GM12878 (cell line): Measurements from ENCODE around the gene OGFOD3. TPM values are rescaled to one million over a fixed set of nuclear protein-coding genes. Genes with fewer than 3 reads are reported as not detected.

Experiments used
- ATAC-seq: fragments of 200-7000 bp; cut with Tn5 transposase; 3 replicates; pipeline ENCODE4 v1.9.1; 2020; ENCODE audit warnings: mild to moderate bottlenecking, moderate library complexity
- BruUV-seq: library from RNA; stranded (reverse); fragments of 400-500 nt; replicated peaks from 2 replicates; lab custom pipeline; 2021; lab: Mats Ljungman, UMichigan
- CTCF ChIA-PET: fragments of 300-600 bp; sonication (Branson Sonifier 250); formaldehyde crosslinking; extraction: SDS; loops from one replicate; lab custom pipeline; 2021; ENCODE audit warnings: inconsistent platforms; lab: Yijun Ruan, JAX
- POLR2A ChIA-PET: fragments of 350-600 bp; formaldehyde crosslinking; extraction: SDS; loops from one replicate; lab custom pipeline; 2021; ENCODE audit warnings: inconsistent platforms; lab: Charles Lee
- RAD21 ChIA-PET: fragments of 300-600 bp; sonication (Branson Sonifier 250); formaldehyde crosslinking; loops from one replicate; lab custom pipeline; 2023; ENCODE audit warnings: antibody characterized with exemption; ENCODE audit not compliant: unreplicated experiment; lab: Charles Lee
- SMC1A ChIA-PET: fragments of 300-600 bp; sonication (Branson Sonifier 250); formaldehyde crosslinking; loops from one replicate; lab custom pipeline; 2023; ENCODE audit not compliant: unreplicated experiment, uncharacterized antibody; lab: Charles Lee
- DNase-seq: peaks from one replicate; pipeline ENCODE4 v3.0.0-alpha.2; 2011; ENCODE audit warnings: low read depth, low spot score
- FAIRE-seq: peaks from 3 replicates; lab custom pipeline; 2011; peaks lifted over from hg19 to GRCh38; lab: Jason Lieb, UNC
- H2AFZ ChIP-seq: 2 replicates; pipeline ENCODE4 v1.6.0; 2011; ENCODE audit warnings: low read depth, low read length, control low read depth; ENCODE audit not compliant: control insufficient read depth
- H3K27ac ChIP-seq: 2 replicates; pipeline ENCODE4 v1.5.1; 2011; ENCODE audit warnings: control low read depth; ENCODE audit not compliant: control insufficient read depth, insufficient read depth
- H3K27me3 ChIP-seq, 2 experiments: replicated peaks in 1 of 2; 2 replicates each; pipeline versions ENCODE4 v1.6.0 to v1.6.1; 2011; ENCODE audit warnings: low read length in 1 of 2; ENCODE audit not compliant: control insufficient read depth in 2 of 2, insufficient read depth in 2 of 2
- H3K36me3 ChIP-seq, 2 experiments: 2 replicates each; pipeline ENCODE4 v1.5.1; 2011; ENCODE audit warnings: low read length in 1 of 2; ENCODE audit not compliant: control insufficient read depth in 2 of 2, insufficient read depth in 2 of 2
- H3K4me1 ChIP-seq: 2 replicates; pipeline ENCODE4 v1.6.1; 2011; ENCODE audit warnings: mild to moderate bottlenecking, low read length, moderate library complexity, mixed read lengths; ENCODE audit not compliant: control insufficient read depth, insufficient read depth
- H3K4me2 ChIP-seq: 2 replicates; pipeline ENCODE4 v1.6.0; 2011; ENCODE audit warnings: control low read depth; ENCODE audit not compliant: control insufficient read depth, insufficient read depth
- H3K4me3 ChIP-seq: fragments of 200-600 bp; sonication (generic); 2 replicates; pipeline ENCODE4 v1.5.1; 2016
- H3K79me2 ChIP-seq: 2 replicates; pipeline ENCODE4 v1.6.0; 2011; ENCODE audit warnings: low read length; ENCODE audit not compliant: control insufficient read depth, insufficient read depth
- H3K9ac ChIP-seq: 2 replicates; pipeline ENCODE4 v1.8.0; 2011; ENCODE audit warnings: low read length, control low read depth, mixed read lengths; ENCODE audit not compliant: control insufficient read depth, insufficient read depth
- H3K9me3 ChIP-seq: replicated peaks from 3 replicates; pipeline ENCODE4 v1.5.1; 2011; ENCODE audit warnings: mild to moderate bottlenecking, low read length; ENCODE audit not compliant: control insufficient read depth, insufficient read depth
- H4K20me1 ChIP-seq: 2 replicates; pipeline ENCODE4 v1.6.0; 2011; ENCODE audit not compliant: control insufficient read depth, insufficient read depth
- ATF7 ChIP-seq: fragments of 450-650 bp; IDR thresholded peaks from 2 replicates; pipeline ENCODE4 v1.6.1; 2016; ENCODE audit warnings: low read depth, mild to moderate bottlenecking
- BHLHE40 ChIP-seq, 2 experiments: fragments of 450-650 bp in 1 of 2; IDR thresholded peaks; 2 replicates each; pipeline ENCODE4 v1.6.1; 2011 to 2017; ENCODE audit warnings: low read depth in 2 of 2, borderline replicate concordance in 1 of 2, improper control_type of control experiment in 1 of 2, low read length in 1 of 2, mild to moderate bottlenecking in 1 of 2
- CEBPB ChIP-seq, 2 experiments: fragments of 150-350 bp in 1 of 2; IDR thresholded peaks; 2 replicates each; pipeline ENCODE4 v1.6.1; 2012 to 2014; ENCODE audit warnings: low read depth in 2 of 2, low read length in 2 of 2, borderline replicate concordance in 1 of 2, inconsistent platforms in 1 of 2
- GABPA ChIP-seq: IDR thresholded peaks from 2 replicates; pipeline ENCODE4 v1.6.1; 2014; ENCODE audit warnings: antibody characterized with exemption, low read depth, mild to moderate bottlenecking, inconsistent platforms
- NFXL1 ChIP-seq: fragments of 450-650 bp; IDR thresholded peaks from 2 replicates; pipeline ENCODE4 v1.6.1; 2017; ENCODE audit warnings: antibody characterized with exemption, mild to moderate bottlenecking, borderline replicate concordance
- RFX5 ChIP-seq: IDR thresholded peaks from 2 replicates; pipeline ENCODE4 v1.6.1; 2011; ENCODE audit warnings: low read depth, low read length, improper control_type of control experiment
- SMC3 ChIP-seq: IDR thresholded peaks from 2 replicates; pipeline ENCODE4 v1.6.1; 2011; ENCODE audit warnings: low read length, improper control_type of control experiment, borderline replicate concordance
- TCF3 ChIP-seq: IDR thresholded peaks from 2 replicates; pipeline ENCODE4 v1.6.1; 2012; ENCODE audit warnings: low read depth, mild to moderate bottlenecking, low read length, borderline replicate concordance; ENCODE audit not compliant: insufficient read depth
- ZSCAN29 ChIP-seq: fragments of 450-650 bp; IDR thresholded peaks from 2 replicates; pipeline ENCODE4 v1.6.1; 2017; ENCODE audit warnings: mild to moderate bottlenecking, moderate library complexity
- WGBS: methylation state at CpG from one replicate; pipeline ENCODE4 v1.1.6; 2016; ENCODE audit warnings: low lambda C conversion rate; ENCODE audit not compliant: insufficient replicate concordance, insufficient coverage; ENCODE audit errors: missing lambda C conversion rate; 5-methylcytosine and 5-hydroxymethylcytosine counted together
- in situ Hi-C: fragments of 300-500 bp; cut with MboI; formaldehyde crosslinking; loops from 9 replicates; pipeline ENCODE4 v1.14.3; 2018; ENCODE audit warnings: mixed read lengths
- intact Hi-C: fragments of 100-400 bp; cut with micrococcal nuclease; formaldehyde crosslinking; loops from one replicate; pipeline ENCODE4 v1.14.2; 2022; ENCODE audit not compliant: unreplicated experiment
- polyA plus RNA-seq, 11 experiments: library from polyadenylated mRNA; depleted of rRNA in 4 of 11; unstranded in 6 of 11; stranded (reverse) in 5 of 11; fragments of >200 nt; fragmentation: Nextera tagmentation in 4 of 11; fragmentation: Illumina TruSeq in 1 of 11; extraction: Ambion mirVana in 4 of 11; extraction: Trizol in 1 of 11; gene quantifications; 1 replicate in 1 of 11; 2 replicates in 10 of 11; pipeline versions ENCODE4 v1.2.1 to v1.2.3, GENCODE V29; 2011 to 2016; ENCODE audit warnings: inconsistent platforms in 2 of 11, missing spikeins in 2 of 11, low read depth in 1 of 11
- total RNA-seq, 4 experiments: library from RNA; depleted of rRNA in 3 of 4; stranded (reverse); fragments of >200 nt in 3 of 4; fragmentation: Illumina TruSeq in 1 of 4; extraction: Trizol in 1 of 4; gene quantifications; 2 replicates each; pipeline versions ENCODE4 v1.2.1 to v1.2.3, GENCODE V29; 2013 to 2021
- TF ChIP-seq, protein P1 (sequence below): fragments of 150-350 bp; IDR thresholded peaks from 2 replicates; pipeline ENCODE4 v1.6.1; 2016; ENCODE audit warnings: low read depth, low read length
- TF ChIP-seq, protein P2 (sequence below): fragments of 450-650 bp; IDR thresholded peaks from 2 replicates; pipeline ENCODE4 v1.6.1; 2017; ENCODE audit warnings: mild to moderate bottlenecking, moderate library complexity

OGFOD3 gene
- total and polyA plus RNA-seq, 10 of the 15 experiments (the other 5 are each of a cell fraction or from before 2014, with no cell fraction given), result 0.48 to 28.4 (median 18.3) TPM

DNA sequence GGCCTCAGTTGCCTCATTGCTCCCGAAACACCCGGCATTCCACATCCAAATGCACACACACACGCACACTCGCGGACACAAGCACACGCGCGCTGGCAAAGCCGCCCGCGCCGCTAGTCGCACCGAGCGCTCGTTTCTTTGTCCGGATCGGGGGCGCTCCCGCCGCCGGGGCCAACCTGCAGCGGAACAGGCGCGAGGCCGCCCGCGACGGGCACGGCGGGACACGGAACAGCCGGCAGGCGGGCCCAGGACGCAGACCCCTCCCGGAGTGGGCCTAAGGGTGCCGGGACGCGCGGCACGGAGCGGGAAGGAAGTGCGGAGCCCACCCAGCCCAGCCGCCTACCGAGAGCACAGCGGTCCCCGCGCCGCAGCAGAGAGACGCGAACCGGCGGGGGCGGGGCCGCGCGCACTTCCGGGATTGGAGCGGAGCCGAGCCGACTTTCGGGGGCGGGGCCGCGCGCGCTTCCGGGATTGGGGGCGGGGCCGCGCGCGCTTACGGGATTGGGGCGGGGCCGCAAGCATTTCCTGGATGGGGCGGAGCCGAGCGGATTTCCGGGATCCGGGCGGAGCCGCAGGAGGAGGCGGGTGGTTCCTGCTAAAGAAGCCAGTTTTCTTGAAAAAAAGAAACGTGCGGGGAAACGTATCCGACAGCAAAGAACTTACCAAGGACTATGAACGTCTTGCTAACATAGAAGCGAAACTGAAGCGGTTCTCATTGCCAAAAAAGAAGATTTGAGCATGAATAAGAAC lies 32.1 kb upstream of the OGFOD3 start, which contains the start of gene CYBC1:
TSS of gene CYBC1 (minus strand) at position 396 of the 750 bp plus-strand sequence. CDS start 1,498 bp downstream, outside the sequence.
- intact Hi-C loops, result loop anchor here (1.0 kb wide), 1 partner anchor 44 kb away; no protein-coding TSS in a partner anchor
- peak; percentile 79 for ATAC-seq
- Histone ChIP-seq H3K4me3 (peak within 1 kb of the TSS; percentile 93), H3K9me3 (no peaks in the 10 kb centered on the region; the same call in 2 of the 3 replicates), H3K27me3 (no peaks in the 10 kb centered on the region), H3K36me3 (peaks cover 9 to 10% of the 10 kb centered on the region in 2 experiments), H2AFZ (peak within 1 kb of the TSS; percentile 69), H3K4me2 (peak within 1 kb of the TSS; percentile 84), H3K9ac (peak within 1 kb of the TSS; percentile 87), H3K79me2 (peaks cover 41% of the 10 kb centered on the region), H3K4me1 (peaks cover 4% of the 10 kb centered on the region), H4K20me1 (no peaks in the 10 kb centered on the region; the same call in none of the 2 replicates), H3K27ac (peak within 1 kb of the TSS; percentile 97)
- DNase-seq, result peak; percentile 63
- SMC1A ChIA-PET, result interaction anchor here (1.1 kb wide), 1 partner anchor 45 kb away, joined by 3 read pairs; no protein-coding TSS in a partner anchor
- TSS peak; percentile 84 for BruUV-seq
- POLR2A ChIA-PET, result interaction anchor here (0.9 to 2.3 kb wide), 4 partner anchors 7 to 154 kb away, joined by 3 to 16 read pairs (median 4); partner anchors contain the start of gene NARF
- in situ Hi-C loops, result no loop called here
- WGBS, result 1% methylated on average over 66 of the region's 91 CpGs
- RAD21 ChIA-PET, result no interaction called here
- no peak for FAIRE-seq
- CTCF ChIA-PET, result interaction anchor here (0.7 kb wide), 1 partner anchor 79 kb away, joined by 3 read pairs; no protein-coding TSS in a partner anchor
- TF ChIP-seq TCF3 (0 out of 2 replicates have a peak, but pooled peaks have one; percentile 49), CEBPB (IDR thresholded peaks at IDR 0.05; ENCODE audit: borderline replicate concordance in 1 of 2, low read depth in 2 of 2, low read length in 2 of 2) (no peak), NFXL1 (no peak), ATF7 (0 out of 2 replicates have a peak, but pooled peaks have one; percentile 17), GABPA (peak; percentile 68), SMC3 (no peak), RFX5 (no peak), ZSCAN29 (peak; percentile 64; the same call in 1 of the 2 replicates), BHLHE40 (IDR thresholded peaks at IDR 0.05; ENCODE audit: borderline replicate concordance in 1 of 2, low read depth in 2 of 2, low read length in 1 of 2) (peak; percentile 63 to 69; a peak in 3 of 4 replicates)
- TF ChIP-seq, protein P1, sequence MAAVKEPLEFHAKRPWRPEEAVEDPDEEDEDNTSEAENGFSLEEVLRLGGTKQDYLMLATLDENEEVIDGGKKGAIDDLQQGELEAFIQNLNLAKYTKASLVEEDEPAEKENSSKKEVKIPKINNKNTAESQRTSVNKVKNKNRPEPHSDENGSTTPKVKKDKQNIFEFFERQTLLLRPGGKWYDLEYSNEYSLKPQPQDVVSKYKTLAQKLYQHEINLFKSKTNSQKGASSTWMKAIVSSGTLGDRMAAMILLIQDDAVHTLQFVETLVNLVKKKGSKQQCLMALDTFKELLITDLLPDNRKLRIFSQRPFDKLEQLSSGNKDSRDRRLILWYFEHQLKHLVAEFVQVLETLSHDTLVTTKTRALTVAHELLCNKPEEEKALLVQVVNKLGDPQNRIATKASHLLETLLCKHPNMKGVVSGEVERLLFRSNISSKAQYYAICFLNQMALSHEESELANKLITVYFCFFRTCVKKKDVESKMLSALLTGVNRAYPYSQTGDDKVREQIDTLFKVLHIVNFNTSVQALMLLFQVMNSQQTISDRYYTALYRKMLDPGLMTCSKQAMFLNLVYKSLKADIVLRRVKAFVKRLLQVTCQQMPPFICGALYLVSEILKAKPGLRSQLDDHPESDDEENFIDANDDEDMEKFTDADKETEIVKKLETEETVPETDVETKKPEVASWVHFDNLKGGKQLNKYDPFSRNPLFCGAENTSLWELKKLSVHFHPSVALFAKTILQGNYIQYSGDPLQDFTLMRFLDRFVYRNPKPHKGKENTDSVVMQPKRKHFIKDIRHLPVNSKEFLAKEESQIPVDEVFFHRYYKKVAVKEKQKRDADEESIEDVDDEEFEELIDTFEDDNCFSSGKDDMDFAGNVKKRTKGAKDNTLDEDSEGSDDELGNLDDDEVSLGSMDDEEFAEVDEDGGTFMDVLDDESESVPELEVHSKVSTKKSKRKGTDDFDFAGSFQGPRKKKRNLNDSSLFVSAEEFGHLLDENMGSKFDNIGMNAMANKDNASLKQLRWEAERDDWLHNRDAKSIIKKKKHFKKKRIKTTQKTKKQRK, result no peak
- TF ChIP-seq, protein P2, sequence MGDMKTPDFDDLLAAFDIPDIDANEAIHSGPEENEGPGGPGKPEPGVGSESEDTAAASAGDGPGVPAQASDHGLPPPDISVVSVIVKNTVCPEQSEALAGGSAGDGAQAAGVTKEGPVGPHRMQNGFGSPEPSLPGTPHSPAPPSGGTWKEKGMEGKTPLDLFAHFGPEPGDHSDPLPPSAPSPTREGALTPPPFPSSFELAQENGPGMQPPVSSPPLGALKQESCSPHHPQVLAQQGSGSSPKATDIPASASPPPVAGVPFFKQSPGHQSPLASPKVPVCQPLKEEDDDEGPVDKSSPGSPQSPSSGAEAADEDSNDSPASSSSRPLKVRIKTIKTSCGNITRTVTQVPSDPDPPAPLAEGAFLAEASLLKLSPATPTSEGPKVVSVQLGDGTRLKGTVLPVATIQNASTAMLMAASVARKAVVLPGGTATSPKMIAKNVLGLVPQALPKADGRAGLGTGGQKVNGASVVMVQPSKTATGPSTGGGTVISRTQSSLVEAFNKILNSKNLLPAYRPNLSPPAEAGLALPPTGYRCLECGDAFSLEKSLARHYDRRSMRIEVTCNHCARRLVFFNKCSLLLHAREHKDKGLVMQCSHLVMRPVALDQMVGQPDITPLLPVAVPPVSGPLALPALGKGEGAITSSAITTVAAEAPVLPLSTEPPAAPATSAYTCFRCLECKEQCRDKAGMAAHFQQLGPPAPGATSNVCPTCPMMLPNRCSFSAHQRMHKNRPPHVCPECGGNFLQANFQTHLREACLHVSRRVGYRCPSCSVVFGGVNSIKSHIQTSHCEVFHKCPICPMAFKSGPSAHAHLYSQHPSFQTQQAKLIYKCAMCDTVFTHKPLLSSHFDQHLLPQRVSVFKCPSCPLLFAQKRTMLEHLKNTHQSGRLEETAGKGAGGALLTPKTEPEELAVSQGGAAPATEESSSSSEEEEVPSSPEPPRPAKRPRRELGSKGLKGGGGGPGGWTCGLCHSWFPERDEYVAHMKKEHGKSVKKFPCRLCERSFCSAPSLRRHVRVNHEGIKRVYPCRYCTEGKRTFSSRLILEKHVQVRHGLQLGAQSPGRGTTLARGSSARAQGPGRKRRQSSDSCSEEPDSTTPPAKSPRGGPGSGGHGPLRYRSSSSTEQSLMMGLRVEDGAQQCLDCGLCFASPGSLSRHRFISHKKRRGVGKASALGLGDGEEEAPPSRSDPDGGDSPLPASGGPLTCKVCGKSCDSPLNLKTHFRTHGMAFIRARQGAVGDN, result no peak; the same call in none of the 2 replicates
